Right lobe of liver (tissue), 4 donors: ENCODE results near the gene DDX4.

Experiments used
- POLR2A ChIP-seq: fragments of 450-650 bp; IDR thresholded peaks from one replicate; pipeline ENCODE4 v1.6.1; 2017; ENCODE audit warnings: antibody characterized with exemption, mild to moderate bottlenecking
- TF ChIP-seq, protein P1 (sequence below), 4 donors: fragments of 200-600 bp in 3 of 4; fragments of 450-650 bp in 1 of 4; IDR thresholded peaks; one replicate each; pipeline versions ENCODE4 v1.5.1 to v1.8.0; 2016 to 2022; ENCODE audit warnings: antibody characterized with exemption in 4 of 4, mild to moderate bottlenecking in 2 of 4
- donor health status: DM: no; HTN: no; CAD: no.
- donor health status: DM: no; HTN: no; CAD: no.
- donor health status: DM: no; HTN: yes; CAD: no.

DNA sequence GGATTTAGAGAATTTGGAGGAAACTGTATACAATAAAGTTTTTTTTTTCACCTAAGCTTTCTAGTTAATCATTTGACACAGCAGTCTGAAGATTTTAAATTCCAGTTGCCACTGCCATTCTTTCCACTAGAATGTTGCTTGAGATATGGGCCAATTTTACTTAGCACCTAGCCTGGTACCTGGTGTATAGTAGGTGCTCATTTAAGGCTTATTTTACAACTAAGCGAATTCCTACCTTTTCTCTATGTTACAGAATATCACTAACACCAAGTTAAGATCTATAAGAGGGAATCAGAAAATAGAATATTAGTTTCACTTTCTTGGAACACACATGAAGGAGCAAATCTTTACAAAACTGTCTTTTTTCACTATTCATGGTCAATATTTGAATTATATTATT, 3.2 kb upstream of the DDX4 start:
- TF ChIP-seq, protein P1, sequence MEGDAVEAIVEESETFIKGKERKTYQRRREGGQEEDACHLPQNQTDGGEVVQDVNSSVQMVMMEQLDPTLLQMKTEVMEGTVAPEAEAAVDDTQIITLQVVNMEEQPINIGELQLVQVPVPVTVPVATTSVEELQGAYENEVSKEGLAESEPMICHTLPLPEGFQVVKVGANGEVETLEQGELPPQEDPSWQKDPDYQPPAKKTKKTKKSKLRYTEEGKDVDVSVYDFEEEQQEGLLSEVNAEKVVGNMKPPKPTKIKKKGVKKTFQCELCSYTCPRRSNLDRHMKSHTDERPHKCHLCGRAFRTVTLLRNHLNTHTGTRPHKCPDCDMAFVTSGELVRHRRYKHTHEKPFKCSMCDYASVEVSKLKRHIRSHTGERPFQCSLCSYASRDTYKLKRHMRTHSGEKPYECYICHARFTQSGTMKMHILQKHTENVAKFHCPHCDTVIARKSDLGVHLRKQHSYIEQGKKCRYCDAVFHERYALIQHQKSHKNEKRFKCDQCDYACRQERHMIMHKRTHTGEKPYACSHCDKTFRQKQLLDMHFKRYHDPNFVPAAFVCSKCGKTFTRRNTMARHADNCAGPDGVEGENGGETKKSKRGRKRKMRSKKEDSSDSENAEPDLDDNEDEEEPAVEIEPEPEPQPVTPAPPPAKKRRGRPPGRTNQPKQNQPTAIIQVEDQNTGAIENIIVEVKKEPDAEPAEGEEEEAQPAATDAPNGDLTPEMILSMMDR (IDR thresholded peaks at IDR 0.05), result no peak
- no peak for TF ChIP-seq POLR2A
